Stimulated activated CD4-positive, alpha-beta T cell treated with anti-CD3 and anti-CD28 coated beads, Interleukin-12 subunit alpha, Interleukin-12 subunit beta, amount 100 ng/mL, for 24 hours (primary cell): ENCODE data around the gene SPATA3.
A peak's percentile ranks its signal among the peaks of the same experiment; 100 is the strongest.

Experiments used
- DNase-seq, 2 experiments: peaks; one replicate each; pipeline ENCODE4 v3.0.0-alpha.2; 2020; ENCODE audit warnings: low read depth in 2 of 2

Gene SPATA3

DNA sequence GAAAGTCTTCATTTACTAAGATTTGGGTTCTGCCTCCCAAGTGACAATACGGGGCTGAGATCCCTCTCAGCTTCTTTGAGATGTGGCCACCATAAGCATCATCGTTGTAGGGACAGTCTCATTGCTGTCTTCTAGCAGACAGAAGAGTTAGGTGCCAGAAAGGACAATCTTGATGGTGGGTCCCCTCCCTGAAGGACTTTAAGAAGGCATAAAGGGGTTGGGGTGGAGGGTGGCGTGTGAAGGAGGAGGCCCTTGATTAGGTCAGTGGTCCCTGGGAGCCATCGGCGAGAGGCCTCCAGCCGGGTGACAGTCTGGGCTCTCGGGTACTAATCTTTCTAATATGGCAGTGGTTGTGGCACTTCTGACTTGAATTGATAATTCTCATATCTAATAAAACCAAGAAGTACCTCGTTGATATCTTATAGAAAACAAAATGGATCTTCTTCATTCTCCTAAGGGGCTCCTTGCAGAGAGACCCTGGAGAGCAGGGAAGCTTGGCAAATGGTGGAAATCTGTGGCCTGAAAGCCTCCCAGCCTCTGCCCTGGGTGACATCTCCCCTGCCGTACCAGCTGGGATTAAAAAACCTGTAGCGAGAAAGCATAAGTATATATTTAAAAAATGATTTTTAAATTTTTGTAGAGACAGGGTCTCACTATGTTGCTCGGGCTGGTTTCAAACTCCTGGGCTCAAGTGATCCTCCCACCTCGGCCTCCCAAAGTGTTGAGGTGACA is 53.5 kb downstream of the SPATA3 start:
- DNase-seq: no peak

DNA sequence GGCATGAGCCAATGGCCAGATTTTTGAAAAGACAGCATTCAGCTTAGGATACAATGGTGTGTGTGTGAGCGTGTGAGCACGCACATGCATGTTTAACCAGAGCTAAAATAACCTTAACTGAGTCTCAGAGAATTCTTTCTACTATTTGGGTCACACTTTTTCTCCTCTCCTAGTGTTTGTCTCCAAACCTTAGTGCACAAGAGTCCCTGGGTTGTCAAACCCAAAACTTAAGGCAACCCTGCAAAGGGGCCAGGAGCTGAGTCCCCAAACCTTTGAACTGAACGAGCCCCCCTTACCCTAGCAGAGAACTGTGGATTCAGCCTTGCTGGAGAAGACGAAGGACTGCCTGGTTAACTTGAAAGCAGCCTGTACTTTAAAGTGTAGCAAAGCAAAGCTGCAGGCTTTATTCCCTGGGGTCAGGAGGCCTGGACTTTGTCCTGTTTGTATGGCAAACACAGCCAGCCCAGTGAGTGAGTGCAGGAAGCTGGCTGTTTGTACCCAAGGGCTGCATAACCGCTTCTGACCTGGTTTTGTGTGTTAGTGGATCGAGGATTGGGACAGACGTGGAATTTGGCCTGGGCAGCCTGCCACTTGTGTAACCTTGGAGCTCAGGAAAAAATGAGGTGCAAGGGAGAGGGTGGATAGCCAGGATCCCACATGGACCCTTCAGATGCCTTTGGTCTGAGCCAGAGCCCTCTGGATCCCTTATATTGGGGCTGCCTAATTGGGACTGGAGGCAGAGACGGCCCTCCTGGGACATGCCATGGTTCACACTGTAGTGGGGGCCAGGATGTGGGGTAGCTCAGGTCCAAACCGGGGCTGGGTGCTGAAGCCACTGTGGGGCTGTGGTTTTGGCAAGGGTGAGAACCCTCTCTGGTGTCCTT is 54.3 kb downstream of the SPATA3 start:
- DNase-seq: no peak

DNA sequence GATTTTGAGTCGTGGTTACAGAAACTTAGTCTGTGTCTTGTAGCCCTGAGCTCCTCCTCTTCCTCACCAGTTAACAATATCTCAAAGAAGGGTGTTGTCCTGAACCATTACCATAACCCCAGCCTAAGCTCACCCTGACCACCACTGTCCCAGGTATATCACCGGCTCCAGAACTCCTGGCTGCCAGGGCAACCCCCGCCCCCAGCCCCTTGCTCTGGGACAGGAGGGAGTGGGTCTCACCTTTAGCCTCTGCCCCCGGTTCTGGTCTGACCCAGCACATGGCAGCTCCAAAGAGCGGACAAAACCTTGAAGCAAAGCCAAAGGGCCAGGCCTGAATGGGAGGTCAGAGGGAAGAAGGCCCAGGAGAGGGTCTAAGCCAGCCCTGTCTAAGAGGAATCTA is 55.2 kb downstream of the SPATA3 start:
- DNase-seq: no peak

DNA sequence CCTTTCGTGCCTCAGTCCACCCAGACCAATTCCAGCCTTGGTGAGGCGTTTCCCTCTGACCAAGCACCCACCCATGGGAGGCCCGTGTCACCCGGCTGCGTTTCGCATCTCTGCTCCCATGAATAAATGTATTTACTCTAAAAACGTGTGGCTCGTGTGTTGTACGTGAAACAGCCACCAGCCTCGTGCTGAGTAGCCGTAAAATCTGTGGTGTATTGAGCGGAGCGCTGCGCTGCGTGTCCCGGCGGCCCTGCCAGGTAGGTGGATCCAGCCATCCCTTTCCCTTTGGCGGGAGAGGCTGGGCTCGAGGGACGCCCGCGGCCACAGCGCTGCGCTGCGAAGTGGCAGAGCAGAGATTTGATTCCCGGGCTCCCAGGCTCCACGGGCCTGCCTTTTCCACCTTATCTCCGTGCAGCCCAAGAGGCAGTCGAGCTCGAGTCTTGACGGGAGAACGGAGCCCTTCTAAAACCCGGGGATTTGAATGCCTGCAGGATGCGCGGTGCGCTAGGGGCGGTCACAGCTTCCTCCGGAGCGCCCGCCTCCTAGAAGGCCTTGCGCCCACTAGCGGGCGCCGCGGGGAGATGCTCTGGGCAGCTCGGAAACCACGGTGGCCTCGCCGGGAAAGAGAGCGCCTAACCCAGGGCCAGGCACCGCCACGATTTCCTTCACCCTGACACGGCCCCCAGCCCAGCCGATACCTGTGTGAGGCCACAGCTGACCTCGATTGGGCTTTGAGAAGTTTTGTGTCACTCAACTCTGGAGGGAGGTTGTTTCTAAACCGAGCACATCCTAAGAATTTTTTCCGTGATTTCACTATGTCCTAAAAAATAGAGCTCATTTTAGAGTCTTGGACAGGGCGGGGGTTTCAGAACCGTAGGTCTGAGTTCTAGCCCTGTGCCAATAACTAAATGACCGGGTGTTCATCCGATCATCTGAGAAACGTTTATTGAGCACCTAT is 56.9 kb downstream of the SPATA3 start:
- peak; percentile 70 to 79 for DNase-seq

DNA sequence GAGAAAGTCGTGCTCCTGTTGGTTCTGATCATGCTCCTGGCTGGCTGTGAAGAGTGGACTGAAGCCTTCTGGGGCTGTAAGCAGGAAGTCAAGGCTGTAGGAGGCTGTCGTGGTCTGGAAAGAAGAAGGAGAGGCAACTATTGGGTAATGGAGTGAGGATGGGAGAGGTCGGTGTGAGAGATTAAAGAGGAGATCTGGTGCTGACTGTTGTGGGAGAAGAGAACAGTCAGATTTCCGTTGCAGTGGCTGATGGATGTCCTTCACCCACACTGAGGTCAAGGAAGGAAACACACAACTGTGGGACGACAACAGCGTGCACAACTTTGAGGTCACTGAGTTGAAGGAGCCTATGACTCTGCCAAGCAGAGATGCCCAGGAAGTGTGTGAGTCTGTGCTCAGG is 57.9 kb downstream of the SPATA3 start:
- no peak for DNase-seq

DNA sequence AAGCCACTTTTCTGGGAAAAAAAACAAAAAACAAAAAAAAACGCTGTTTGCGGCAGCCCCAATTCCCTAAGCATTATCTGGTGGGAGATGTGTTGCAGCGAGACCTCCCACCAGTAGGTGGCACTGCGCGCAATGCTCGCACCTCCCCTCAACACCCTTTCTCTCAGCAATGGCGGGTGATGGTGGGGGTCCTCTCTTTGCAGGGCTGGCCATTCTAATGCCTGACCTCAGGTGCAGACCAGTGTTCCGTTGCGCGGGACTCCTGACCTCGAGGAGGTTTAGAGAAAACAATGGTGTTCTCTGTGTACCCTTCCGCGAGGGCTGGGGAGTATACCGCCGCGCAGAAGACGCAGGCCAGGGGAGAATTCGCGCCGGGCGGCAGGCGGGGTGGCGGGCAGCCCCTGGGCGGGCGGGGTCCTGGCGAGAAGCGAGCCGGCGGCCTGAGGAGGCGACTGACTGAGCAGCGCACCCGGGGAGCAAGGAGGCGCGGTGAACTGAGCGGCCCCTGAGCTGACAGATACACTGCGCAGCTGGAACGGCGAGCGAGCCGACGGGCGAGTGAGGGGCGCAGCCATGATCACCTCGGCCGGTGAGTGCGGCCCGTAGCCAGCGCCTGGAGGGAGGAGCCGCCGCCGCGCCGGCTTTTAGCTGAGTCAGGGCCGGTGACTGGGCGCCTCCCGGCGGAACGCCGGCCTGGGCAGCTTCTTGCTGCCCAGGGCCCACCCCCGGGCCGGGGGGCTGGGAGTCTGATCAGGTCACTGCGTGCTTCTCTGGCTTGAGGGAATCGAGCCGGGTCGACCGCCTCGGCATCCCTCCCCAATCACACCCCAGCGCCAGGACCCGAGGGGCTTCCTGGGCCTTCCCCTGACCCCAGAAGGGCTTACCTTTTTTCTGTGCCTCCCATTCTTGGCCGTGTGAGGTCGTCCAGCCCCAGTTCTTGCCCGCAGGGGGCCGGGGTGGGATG is 60.8 kb downstream of the SPATA3 start, which contains the start of gene PSMD1:
Gene PSMD1, plus strand, starts transcription at position 415 of the 964 bp plus-strand sequence. Its CDS starts 159 bp downstream, at position 574.
- DNase-seq: peak; percentile 84 to 90

DNA sequence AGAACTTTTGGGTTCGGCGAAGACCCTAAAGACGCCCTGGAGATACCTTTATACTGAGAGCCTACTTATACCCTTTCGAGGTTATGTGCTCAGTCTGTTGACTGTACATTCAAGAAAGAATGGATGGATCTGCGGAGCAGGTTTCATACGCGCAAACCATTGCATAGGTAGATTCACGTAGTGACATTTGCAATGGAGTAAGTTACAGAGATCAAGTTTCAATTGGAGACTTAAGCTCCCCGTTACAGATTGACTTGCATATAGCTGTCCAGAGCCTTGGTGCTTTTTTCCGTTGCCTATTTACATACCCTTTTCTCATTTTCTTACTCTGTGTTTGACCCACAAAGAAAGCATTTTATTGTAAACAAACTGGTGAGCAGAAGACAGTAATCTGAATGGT is 61.7 kb downstream of the SPATA3 start:
- no peak for DNase-seq
